ENCODE measurements around the gene GATC. TPM values are rescaled to one million over a fixed set of nuclear protein-coding genes. Genes with fewer than 3 reads are reported as not detected.

Gene GATC
- total RNA-seq, 1 donor from 2014 or later, result 16.9 TPM

- DNase-seq (ENCODE audit: low read depth in 2 of 2), result no peak
These were observed 24.0 kb downstream of the GATC start for GRCh38 chr12:120470150-120470784.

GRCh38 chr12:120472521-120472920 is 26.3 kb downstream of the GATC start:
- DNase-seq (ENCODE audit: low read depth in 2 of 2), result no peak

DNA sequence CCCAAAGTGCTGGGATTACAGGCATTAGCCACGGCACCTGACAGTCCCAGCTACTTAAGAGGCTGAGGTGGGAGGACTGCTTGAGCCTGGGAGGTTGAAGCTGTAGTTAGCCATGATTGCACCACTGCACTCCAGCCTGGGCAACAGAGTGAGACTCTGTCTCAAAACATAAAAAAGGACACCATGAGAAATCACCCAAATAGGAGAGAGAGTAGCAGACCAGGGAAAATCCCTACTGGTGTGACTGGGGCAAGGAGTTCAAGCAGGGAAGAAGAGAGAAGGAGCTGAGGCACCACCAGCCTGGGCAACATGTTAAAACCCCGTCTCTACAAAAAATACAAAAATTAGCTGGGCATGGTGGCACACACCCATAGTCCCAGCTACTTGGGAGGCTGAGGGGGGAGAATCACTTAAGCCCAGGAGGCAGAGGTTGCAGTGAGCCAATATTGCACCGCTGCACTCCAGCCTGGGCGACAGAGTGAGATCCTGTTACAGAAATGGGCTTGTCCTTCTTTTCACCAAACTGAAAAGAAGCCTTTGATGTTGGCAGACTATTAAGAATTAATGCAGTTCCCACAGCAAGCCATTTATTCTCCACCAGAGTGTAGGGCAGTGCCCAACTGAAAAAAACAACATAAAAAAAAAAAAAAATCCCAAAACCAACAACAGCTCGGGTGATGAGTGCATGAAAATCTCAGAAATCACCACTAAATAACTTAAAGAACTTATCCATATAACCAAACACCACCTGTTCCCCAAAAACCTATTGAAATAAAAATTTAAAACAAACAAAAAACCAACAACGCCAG is 27.8 kb downstream of the GATC start:
- no peak for DNase-seq (ENCODE audit: low read depth in 2 of 2)

DNA sequence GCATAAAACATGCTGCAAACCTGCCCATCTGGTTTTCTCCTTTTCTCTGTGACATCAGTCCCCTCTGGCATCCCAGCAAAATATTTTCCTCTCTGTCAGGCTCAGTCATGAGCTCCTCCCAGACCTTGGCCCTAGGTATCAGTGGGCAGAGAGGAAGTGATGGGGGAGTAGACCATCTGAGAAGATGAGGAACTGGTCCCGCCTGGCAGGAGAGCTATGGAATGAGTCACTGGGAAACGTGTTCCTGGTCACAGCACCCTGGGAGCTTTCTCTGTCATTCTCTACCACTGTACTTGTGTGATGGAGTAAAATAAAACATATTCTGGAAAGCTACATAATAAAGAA is 28.3 kb downstream of the GATC start:
- peak in 1 of 2 donors; percentile 72 for DNase-seq (ENCODE audit: low read depth in 2 of 2)

DNA sequence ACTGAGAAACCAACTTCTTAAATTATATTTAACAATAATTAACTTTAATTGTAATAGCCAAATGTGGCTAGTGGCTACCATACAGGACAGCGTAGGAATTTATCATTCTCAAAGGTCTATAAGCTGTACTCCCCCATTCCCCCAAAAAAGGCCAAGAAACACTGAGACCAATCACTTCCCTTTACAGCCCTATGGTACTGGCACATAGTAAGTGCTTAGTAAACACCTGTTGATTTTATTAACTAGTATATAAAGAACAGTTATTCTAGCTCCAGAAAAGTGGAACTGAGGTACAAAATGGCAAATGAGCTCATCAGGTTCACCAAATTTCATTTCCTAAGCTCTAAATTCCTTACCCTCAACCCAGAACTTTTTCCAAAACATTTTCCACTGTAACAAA is 29.4 kb downstream of the GATC start:
- DNase-seq (ENCODE audit: low read depth in 2 of 2), result no peak

DNA sequence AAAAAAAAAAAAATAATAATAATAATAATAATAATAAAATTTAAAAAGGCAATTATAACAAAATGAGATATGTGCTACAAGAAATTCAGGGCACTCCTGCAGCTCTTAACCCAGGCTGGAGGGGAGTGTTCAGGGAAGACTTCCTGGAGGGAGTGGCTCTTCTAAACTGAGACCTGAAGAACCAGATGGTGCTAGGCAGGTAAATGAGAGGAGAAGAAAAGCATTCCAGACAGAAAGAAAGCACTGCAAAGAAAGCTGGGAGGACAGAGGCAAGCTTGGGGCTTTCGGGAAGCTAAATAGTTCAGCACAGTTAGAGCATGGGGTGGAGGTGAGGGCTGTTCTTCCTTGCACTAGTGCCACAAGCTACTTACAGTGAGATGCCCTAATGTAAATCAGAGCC is 33.2 kb downstream of the GATC start:
- DNase-seq (ENCODE audit: low read depth in 2 of 2), result no peak

GRCh38 chr12:120480211-120480610 is 34.0 kb downstream of the GATC start:
- DNase-seq (ENCODE audit: low read depth in 2 of 2), result no peak

DNA sequence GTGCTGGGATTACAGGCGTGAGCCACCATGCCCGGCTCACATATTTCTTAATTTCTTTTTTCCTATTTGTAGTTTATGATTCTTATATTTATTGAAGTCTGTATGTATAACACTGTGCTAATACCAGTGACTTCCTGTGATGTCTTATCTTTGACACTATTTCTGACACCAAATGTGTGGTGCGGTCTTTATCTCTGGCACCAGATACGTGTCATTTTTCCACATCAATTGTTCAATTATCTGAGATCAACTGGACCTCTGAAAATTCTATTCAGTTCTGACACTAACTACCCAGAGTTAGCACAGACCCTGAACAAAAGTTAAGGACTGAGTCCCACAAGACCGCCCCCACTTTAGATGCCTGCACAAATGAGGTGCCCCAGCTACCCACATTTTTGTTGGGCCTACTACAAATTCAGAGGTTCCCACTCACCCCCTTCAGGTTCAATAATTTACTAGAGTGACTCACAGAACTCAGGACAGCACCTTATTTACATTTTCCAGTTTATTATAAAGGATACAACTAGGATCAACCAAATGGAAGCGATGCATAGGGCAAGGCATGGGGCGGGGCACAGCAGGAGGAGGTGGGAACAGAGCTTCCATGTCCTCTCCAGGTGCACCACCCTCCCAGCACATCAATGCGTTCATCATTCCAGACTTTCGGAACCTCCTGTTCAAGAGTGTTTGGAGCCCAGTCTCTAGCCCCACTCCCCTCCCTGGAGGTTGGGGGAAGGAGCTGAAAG is 35.0 kb downstream of the GATC start:
- no peak for DNase-seq (ENCODE audit: low read depth in 2 of 2)

DNA sequence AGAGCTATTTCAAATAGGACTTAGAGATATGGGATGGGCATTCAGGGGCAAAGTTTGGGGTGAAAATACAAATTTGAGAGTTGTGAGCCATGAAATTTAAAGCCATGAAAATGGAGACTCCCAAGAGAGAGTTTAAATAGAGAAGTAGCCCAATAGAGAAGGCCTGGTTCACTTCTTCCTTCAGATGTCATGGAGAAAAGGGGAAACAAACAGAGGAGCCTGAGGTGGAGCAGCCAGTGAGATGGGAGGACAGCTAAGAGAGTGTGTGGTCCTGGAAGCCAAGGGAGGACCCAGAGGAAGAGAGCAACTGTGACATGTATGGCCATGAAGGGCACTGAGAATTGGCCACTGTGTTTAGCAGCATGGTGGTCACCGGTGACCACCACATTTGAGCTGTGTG is 37.4 kb downstream of the GATC start:
- no peak for DNase-seq (ENCODE audit: low read depth in 2 of 2)

- no peak for DNase-seq (ENCODE audit: low read depth in 2 of 2)
These were observed 40.0 kb downstream of the GATC start for GRCh38 chr12:120485961-120486881.

DNA sequence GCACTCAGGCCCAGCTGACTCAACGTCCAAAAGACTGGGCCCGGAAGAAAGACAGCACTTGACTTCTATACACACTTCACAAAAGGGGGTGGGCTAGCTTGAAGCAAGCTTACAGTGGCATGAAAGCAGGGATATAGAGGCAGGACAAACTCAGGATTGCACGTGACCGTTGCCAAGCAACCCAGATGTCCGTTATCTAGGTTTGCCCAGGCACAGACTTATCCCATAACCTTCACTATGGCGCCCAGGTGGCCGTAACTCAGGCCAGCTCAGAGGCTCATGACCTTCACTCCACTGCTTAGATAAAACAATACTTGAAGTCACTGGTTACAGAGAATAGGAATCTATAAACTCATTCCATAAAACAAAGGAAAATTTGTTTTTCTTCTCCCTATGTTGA is 41.3 kb downstream of the GATC start:
- peak in 1 of 2 donors; percentile 15 for DNase-seq (ENCODE audit: low read depth in 2 of 2)

DNA sequence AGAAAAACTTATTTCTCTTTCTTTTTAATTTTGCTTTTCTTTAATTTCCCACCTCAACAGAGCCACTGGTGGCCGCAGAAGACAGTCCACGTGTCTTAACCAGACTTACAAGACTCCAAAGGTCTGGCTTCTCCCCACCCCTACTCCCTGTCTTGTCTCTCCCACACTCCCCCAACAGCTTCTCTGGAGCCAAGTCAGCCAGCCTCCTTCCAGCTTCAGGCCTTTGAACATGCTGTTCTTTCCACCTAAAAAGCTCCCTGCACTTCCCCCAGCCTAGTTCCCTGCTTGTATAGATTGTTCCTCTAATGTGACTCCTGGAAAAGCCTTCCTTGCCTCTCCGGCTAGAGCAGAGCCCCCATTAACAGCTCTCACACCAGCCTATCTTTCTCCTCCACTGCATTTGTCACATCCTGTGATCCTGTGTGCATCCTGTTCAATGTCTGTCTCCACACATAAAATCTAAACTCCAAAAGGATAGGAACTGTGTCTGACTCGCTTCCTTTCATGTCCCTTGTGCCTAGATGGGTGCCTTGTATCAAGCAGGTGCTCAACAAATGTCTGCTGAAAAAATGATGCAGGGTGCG is 41.9 kb downstream of the GATC start:
- DNase-seq (ENCODE audit: low read depth in 2 of 2), result peak in 1 of 2 donors; percentile 54

DNA sequence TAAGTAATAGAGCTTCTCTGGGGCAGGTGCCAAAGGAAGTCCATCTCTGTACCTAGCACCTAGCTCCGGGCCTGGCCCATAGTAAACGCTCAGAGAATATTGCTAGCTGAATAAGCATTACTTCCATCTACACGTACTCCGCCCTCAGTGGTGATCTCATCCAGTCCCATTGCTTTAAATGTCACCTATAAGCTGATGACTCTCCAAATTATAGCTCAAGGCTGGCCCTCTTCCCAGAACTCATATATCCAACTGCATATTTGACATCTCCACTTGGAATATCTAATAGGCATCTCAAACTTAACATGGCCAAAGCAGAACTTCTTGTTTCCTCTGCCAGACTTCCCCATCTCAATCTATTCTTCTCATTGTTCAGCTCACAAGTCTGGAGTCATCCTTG is 42.8 kb downstream of the GATC start:
- DNase-seq (ENCODE audit: low read depth in 2 of 2), result no peak

GRCh38 chr12:120490325-120490724 is 44.1 kb downstream of the GATC start:
- no peak for DNase-seq (ENCODE audit: low read depth in 2 of 2)

DNA sequence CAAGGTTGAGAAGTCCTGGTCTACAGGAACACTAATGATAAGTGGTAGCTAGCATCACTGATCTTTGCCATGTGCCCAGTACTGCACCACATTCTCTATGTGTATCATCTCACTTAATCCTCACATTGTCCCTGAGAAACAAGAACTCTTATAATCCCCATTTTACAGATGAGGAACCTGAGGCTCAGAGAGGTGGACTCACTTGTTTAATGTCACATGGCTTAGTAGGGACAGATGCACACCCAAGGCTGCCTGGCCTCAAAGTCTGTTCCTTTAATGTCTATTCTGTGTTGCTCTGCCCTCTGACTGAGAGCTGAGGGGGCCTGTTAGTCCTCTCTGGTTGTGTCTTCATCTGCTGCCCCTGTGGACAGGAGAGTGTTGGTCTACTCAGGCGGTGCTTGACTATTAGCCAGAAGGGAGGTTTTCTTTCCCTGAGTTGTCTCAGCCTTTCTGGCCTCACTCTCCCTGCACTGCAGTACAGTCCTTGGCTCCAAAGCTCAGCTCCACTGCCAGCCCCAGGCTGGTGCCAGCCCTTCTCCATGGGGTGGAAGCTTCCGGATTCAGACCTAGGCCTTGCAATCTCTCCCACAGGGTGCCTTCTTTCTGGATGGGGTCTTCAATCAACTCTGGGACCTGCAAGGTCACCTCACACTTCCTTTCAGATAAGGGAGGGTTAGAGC is 44.7 kb downstream of the GATC start:
- no peak for DNase-seq (ENCODE audit: low read depth in 2 of 2)

- no peak for DNase-seq (ENCODE audit: low read depth in 2 of 2)
These were observed 49.0 kb downstream of the GATC start for GRCh38 chr12:120495186-120495730.

- peak; percentile 90 to 97 for DNase-seq (ENCODE audit: low read depth in 2 of 2)
These were observed 49.6 kb downstream of the GATC start, which contains the start of gene DYNLL1 for GRCh38 chr12:120495731-120496412. DYNLL1 (plus strand) TSS chr12:120496113; CDS start chr12:120496422, 309 bp downstream.

GRCh38 chr12:120496413-120497340 is 50.4 kb downstream of the GATC start:
- peak in 1 of 2 donors; percentile 71 for DNase-seq (ENCODE audit: low read depth in 2 of 2)

Measured in dermis microvascular lymphatic vessel endothelial cell (primary cell).